AG04450 (cell line): ENCODE data around the gene SLC22A3. TPM values are rescaled to one million over a fixed set of nuclear protein-coding genes. Genes with fewer than 3 reads are reported as not detected.
"Not testable (repeated sequence)": the region's sequence is repeated elsewhere in the genome, so short reads cannot be mapped to it uniquely, and the experiment has no call there.

Source experiments
- CTCF ChIA-PET: fragments of 300-600, 350-600 bp; formaldehyde crosslinking; extraction: SDS; loops from one replicate; lab custom pipeline; 2022; ENCODE audit warnings: antibody characterized with exemption, inconsistent platforms; lab: Charles Lee
- POLR2A ChIA-PET: fragments of 350-600 bp; formaldehyde crosslinking; extraction: SDS; loops from one replicate; lab custom pipeline; 2021; ENCODE audit warnings: antibody characterized with exemption, inconsistent platforms; lab: Yijun Ruan, JAX
- DNase-seq: peaks from one replicate; pipeline ENCODE4 v3.0.0-alpha.2; 2011; ENCODE audit warnings: low read depth, low spot score
- H3K27ac ChIP-seq: one replicate; pipeline ENCODE4 v1.5.1; 2012; ENCODE audit warnings: low read depth, low read length, control low read depth
- H3K27me3 ChIP-seq: one replicate; pipeline ENCODE4 v1.6.0; 2012; ENCODE audit warnings: low read length; ENCODE audit not compliant: control insufficient read depth, insufficient read depth
- H3K4me3 ChIP-seq: 2 replicates; pipeline ENCODE4 v1.5.1; 2011; ENCODE audit warnings: mild to moderate bottlenecking, low read depth, low read length, control low read depth
- H3K9me3 ChIP-seq: 2 replicates; pipeline ENCODE4 v1.5.1; 2012; ENCODE audit warnings: low read length; ENCODE audit not compliant: control insufficient read depth, insufficient read depth
- polyA plus RNA-seq: library from polyadenylated mRNA; depleted of rRNA; stranded (reverse); fragments of >200 nt; gene quantifications from 2 replicates; pipeline ENCODE4 v1.2.3, GENCODE V29; 2011
- TF ChIP-seq, protein P1 (sequence below): IDR thresholded peaks from 2 replicates; pipeline ENCODE4 v1.5.1; 2011; ENCODE audit warnings: low read depth, low read length, control low read depth, inconsistent platforms

SLC22A3 gene
- polyA plus RNA-seq, 1 experiment, result 0.07 TPM

DNA sequence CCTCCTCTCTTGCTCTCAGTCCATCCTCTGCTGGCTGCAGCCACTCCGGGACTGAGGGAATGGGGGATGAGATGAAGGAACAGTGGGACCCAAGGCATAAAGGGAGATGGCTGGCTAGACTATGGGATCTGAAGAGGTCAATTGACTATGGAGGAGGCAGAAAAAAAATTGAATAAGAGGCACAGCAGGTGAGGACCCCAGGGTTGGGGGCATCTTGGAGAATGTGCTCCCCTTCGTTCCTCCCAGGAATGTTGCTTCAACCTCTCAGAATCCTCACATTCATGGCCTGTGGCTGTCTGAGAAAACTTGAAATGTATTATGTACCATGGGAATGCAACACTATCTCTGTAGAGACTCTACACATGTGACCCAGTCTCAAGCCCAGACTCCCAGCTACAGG, 121.0 kb downstream of the SLC22A3 start:
- no peak overlapping the region for H3K4me3 ChIP-seq
- CTCF ChIA-PET, result interaction anchor here (0.9 to 1.0 kb wide), 2 partner anchors 12 to 13 kb away, joined by 3 read pairs; no protein-coding TSS in a partner anchor
- TF ChIP-seq, protein P1, sequence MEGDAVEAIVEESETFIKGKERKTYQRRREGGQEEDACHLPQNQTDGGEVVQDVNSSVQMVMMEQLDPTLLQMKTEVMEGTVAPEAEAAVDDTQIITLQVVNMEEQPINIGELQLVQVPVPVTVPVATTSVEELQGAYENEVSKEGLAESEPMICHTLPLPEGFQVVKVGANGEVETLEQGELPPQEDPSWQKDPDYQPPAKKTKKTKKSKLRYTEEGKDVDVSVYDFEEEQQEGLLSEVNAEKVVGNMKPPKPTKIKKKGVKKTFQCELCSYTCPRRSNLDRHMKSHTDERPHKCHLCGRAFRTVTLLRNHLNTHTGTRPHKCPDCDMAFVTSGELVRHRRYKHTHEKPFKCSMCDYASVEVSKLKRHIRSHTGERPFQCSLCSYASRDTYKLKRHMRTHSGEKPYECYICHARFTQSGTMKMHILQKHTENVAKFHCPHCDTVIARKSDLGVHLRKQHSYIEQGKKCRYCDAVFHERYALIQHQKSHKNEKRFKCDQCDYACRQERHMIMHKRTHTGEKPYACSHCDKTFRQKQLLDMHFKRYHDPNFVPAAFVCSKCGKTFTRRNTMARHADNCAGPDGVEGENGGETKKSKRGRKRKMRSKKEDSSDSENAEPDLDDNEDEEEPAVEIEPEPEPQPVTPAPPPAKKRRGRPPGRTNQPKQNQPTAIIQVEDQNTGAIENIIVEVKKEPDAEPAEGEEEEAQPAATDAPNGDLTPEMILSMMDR, result no peak
- DNase-seq, result no peak
- no peaks in the 10 kb centered on the region for H3K9me3 ChIP-seq
- POLR2A ChIA-PET, result no interaction called here
- no peak overlapping the region for H3K27ac ChIP-seq
- H3K27me3 ChIP-seq, result no peaks in the 10 kb centered on the region

DNA sequence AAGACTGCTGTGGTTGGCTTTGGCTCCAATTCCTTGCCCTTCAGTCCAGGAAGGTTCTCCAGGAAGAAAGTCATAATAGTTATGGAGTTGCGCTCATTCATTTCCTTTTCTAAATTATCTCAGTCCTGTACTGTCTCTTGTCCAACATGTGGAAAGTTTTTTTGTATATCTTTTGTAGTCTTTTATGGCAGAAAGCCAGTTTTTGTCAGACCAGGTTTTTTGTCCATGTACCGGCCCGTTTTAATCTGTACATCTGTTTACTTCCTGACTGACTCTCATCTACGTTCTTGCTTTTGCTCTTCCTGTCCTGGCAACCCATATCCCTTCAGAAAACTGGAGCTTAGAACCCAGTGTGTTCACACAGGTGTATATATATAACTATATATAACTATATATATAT, 127.9 kb downstream of the SLC22A3 start:
- not testable (repeated sequence) for H3K4me3 ChIP-seq, DNase-seq

DNA sequence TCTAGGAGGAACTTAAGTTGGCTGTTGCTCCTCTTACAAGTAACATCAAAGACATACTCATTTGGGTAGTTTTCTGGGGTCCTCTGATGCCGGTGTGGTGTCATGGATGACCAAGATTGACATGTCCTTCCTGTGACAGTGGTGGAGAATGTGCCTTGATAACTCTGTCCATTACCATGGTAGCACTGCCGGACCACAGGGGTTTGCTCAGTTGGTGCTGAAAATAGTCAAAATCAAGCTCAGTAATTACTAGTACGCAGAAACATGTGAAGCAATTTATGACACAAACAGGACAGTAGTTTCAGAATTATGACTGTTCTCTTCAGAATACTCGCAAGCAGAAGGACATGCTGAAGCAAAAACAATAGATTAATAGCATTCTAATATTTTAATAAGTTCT, 128.9 kb downstream of the SLC22A3 start:
- H3K9me3 ChIP-seq, POLR2A ChIA-PET, DNase-seq, H3K27ac ChIP-seq, CTCF ChIA-PET, H3K4me3 ChIP-seq, H3K27me3 ChIP-seq: not testable (repeated sequence)

More for the DNA sequence above, 127.9 kb downstream of the SLC22A3 start:
- CTCF ChIA-PET, H3K27ac ChIP-seq, POLR2A ChIA-PET, H3K9me3 ChIP-seq, H3K27me3 ChIP-seq: not testable (repeated sequence)

DNA sequence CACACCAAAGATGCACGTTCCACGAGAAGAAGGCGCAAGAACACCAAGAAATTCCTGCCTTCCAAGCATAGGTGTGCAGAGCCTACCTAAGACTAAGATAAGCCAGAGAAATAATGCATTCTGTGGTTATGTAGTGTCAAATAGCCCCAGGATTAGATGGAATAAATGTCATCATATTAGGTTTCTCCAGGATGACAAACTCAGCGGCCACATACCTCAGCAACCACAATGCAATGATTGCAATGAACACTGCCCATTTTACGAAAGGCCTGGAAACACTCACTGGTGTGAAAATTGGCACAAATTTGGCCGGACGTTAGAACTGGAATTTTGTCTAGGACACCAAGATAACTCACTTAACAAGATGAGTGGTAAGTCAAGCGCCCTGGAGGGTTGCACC, 129.7 kb downstream of the SLC22A3 start:
- no peak overlapping the region for H3K4me3 ChIP-seq
- CTCF ChIA-PET, result no interaction called here
- no peak for DNase-seq
- H3K27ac ChIP-seq, result no peak overlapping the region
- H3K27me3 ChIP-seq, result no peaks in the 10 kb centered on the region
- TF ChIP-seq, protein P1, result no peak
- no peaks in the 10 kb centered on the region for H3K9me3 ChIP-seq
- POLR2A ChIA-PET, result no interaction called here

DNA sequence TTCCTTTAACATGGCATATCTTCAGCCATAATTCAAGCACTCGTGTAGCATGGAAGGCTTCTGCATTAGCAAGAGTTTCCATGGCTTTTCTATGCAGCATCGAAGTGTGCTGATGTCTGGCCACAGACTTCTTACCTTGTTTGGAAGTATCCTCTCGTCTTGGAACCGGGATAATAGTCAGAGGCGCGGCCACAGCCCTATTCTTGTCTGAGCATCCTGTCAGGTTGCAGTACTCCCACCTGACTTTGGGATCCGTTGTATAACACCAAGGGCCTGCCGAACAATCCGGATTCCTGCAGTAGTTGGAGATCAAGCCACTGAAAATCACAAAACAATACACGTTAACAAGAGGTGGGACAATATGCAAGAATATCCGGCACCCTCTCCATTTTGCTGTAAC, 138.9 kb downstream of the SLC22A3 start:
- POLR2A ChIA-PET, result no interaction called here
- H3K9me3 ChIP-seq, result no peaks in the 10 kb centered on the region
- no peak overlapping the region for H3K27ac ChIP-seq
- H3K27me3 ChIP-seq, result no peaks in the 10 kb centered on the region
- H3K4me3 ChIP-seq, result no peak overlapping the region
- TF ChIP-seq, protein P1, result no peak
- CTCF ChIA-PET, result no interaction called here
- no peak for DNase-seq

DNA sequence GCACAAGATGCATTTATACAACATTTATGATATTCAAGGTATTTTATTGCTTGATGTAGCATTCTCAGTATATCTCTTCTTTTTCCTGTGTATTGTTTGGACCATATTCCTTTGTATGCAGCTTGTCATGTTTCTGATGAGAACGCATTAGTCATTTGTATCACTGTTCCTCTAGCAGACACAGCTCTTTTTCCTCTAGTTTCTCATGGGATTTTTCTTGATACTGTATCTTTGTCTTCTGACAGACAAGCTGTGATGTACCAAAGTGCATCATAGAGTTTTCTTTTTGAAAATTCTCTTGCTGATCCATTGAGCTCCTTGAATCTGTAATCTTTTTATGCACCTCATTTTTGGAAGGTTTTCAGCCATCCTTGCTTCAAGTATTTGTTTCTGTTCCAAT, 140.9 kb downstream of the SLC22A3 start:
- Histone ChIP-seq H3K27me3 (no peaks in the 10 kb centered on the region), H3K27ac (no peak overlapping the region), H3K4me3 (no peak overlapping the region), H3K9me3 (no peaks in the 10 kb centered on the region)
- POLR2A ChIA-PET, result no interaction called here
- DNase-seq, result no peak
- CTCF ChIA-PET, result no interaction called here
- TF ChIP-seq, protein P1, result no peak
